GM21619 (cell line): ENCODE data around the gene POLDIP2.
A peak's percentile ranks its signal among the peaks of the same experiment; 100 is the strongest.

Experiments
- ATAC-seq: cut with Tn5 transposase; IDR thresholded peaks from one replicate; pipeline ENCODE4 v1.9.1; 2021; ENCODE audit not compliant: unreplicated experiment

The POLDIP2 gene

DNA sequence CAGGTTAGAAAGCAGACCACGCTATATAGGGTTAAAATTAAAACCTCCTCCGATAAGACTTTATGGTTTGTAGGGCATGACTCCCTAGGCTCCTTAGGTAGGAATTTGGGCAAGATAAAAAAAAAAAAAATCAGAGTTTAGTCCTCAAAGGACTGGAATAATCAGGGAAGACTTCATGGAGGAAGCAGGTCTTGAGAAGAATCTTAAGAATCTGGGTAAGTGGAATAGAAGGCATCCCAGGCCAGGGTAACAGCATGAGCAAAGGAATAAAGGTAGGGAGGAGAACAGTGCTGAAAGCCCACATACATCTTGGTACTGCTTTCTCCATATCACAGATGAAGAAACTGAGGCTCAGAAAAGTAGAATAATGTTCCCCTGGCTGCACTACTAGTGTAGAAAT is 33.2 kb upstream of the POLDIP2 start:
- ATAC-seq: no peak

- ATAC-seq: no peak
Measured at GRCh38 chr17:28390141-28390540, 32.8 kb upstream of the POLDIP2 start.

- ATAC-seq: no peak
Measured at GRCh38 chr17:28388106-28388505, 30.8 kb upstream of the POLDIP2 start.

DNA sequence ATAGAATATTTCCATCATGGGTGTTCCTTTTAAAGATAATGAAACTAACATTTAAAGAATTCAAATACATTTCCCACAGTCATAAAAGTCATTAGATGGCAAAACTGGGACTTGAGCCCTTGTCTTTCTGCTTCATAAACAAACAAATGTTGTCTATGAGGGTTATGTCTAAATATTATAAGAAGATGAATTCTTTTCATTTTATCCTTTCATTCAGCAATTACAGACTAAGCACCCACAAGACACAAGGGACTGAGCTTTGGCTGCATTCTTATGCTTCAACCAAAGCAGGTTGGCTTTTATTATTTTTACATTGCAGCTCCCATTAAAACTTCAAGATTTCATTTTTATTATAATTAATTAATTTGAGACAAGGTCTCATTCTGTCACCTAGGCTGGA is 29.1 kb upstream of the POLDIP2 start:
- ATAC-seq: no peak

GRCh38 chr17:28385406-28385805 is 28.1 kb upstream of the POLDIP2 start:
- ATAC-seq: no peak

DNA sequence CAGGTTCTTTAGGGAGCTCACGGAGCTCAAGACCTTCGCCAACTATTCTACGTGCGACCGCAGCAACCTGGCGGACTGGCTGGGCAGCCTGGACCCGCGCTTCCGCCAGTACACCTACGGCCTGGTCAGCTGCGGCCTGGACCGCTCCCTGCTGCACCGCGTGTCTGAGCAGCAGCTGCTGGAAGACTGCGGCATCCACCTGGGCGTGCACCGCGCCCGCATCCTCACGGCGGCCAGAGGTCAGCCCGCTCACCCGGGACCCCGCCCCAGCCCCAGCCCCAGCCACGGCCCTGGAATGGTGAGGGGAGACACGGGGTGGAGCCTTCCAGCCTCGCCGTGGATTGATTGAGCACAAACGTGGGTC is 27.7 kb upstream of the POLDIP2 start:
- no peak for ATAC-seq

DNA sequence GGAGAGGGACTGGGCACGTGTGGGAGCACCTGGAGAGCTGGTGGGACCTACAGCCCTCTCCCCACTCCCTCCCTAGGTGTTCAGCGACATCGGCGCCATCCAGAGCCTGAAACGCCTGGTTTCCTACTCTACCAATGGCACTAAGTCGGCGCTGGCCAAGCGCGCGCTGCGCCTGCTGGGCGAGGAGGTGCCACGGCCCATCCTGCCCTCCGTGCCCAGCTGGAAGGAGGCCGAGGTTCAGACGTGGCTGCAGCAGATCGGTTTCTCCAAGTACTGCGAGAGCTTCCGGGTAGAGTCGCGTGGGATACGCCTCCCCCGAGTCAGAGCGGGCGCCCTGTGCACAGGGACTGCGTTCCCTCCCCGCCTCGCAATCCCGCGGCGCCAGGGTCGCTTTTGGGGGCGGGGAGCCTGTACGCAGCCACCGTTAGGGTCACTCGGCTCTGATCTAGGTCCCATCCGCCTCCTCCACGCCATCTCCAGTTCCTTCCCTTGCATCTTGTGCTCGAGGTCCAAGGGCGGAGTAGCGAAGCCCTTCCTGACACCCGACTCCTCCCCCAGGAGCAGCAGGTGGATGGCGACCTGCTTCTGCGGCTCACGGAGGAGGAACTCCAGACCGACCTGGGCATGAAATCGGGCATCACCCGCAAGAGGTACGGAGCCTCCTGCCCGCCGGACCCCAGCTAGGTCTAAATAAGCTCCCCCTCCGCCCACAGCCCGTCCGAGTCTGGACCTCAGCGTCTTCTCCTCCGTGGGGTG is 27.1 kb upstream of the POLDIP2 start:
- peak; percentile 66 for ATAC-seq

DNA sequence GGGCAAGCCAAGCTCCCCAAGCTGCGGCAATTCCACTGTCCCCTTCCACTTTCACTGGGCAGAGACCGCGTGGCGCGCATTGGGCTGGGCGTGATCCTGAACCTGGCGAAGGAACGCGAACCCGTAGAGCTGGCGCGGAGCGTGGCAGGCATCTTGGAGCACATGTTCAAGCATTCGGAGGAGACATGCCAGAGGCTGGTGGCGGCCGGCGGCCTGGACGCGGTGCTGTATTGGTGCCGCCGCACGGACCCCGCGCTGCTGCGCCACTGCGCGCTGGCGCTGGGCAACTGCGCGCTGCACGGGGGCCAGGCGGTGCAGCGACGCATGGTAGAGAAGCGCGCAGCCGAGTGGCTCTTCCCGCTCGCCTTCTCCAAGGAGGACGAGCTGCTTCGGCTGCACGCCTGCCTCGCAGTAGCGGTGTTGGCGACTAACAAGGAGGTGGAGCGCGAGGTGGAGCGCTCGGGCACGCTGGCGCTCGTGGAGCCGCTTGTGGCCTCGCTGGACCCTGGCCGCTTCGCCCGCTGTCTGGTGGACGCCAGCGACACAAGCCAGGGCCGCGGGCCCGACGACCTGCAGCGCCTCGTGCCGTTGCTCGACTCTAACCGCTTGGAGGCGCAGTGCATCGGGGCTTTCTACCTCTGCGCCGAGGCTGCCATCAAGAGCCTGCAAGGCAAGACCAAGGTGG is 24.0 kb upstream of the POLDIP2 start:
- no peak for ATAC-seq

DNA sequence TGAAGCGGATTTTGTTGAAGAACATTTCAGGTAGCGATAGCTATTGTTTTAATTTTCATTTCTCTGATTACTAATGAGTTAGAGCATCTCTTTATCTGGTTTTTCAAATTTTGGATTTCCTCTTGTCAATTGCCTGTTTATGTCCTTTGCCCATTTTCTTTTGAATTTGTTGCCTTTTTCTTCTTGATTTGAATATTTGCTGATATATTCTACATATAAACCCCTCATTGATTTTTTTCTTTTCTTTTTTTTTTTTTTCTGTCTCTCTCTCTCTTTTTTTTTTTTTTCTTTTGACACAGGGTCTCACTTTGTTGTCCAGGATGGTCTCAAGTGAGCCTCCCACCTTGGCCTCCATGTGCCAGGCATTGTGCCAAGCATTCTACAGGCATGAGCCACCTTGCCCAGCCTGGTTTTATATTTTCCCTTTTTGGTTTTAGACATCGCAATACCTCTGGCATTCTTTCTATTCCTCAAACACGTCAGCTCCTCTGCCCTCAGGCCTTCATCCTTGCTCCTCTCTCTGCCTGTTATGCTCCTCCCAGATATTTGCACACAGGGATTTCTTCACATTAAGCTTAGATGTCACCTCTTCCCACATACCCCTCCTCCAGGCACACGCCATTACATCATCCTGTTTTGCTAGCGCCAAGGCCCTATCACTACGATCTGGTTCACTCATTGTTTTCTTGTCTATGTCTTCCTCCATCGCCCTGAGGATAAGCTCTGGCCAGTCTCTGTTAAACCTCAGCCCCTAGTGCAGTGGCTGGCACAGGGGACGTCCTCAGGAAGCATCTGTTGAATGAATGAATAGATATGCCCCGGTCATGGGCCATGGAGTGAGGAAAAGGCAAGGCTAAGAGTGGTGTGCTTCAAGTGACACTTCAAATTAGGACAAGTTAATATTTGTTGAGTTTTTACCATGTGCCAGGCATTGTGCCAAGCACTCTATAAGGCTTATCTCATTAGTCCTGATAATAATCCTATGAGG is 22.8 kb upstream of the POLDIP2 start:
- no peak for ATAC-seq

DNA sequence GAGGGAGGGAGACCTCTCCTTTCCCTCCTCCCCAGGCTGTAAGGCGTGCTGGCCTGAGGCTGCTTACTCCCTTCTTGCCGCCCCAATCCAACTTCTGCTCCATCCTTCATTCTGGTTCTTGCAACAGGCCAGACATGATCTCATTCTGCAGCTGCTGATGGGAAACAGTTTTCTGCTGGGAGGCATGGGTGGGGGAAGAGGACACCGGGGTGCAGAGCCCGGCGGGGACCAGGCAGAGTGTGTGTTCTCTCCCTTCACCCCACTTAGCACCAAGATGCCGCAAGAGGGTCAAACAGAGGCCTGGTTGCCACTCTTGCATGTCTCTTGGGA is 15.6 kb upstream of the POLDIP2 start:
- no peak for ATAC-seq

DNA sequence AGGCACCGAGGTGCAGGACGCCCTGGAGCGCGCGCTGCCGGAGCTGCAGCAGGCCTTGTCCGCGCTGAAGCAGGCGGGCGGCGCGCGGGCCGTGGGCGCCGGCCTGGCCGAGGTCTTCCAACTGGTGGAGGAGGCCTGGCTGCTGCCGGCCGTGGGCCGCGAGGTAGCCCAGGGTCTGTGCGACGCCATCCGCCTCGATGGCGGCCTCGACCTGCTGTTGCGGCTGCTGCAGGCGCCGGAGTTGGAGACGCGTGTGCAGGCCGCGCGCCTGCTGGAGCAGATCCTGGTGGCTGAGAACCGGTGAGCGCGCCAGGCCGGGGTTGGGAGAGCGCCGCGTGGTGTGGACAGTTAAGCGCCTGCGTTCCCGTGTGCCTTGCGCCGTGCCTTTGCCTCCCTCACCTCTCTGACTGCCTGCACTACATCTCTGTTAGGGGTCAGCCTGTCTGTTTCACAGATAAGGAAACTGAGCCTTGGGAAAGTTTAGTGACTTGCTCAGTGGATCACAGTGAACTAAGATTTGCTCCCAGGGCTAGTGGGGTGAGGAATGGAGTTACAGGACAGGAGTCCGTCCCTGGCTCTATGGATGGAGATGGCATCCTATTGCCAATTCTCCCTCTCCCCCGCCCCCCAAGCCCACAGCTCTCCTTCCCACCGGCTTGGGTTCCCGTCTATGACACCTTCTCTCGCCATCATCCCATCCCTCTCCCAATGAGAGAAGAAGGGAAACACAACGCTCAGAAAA is 15.0 kb upstream of the POLDIP2 start:
- ATAC-seq: peak; percentile 8

DNA sequence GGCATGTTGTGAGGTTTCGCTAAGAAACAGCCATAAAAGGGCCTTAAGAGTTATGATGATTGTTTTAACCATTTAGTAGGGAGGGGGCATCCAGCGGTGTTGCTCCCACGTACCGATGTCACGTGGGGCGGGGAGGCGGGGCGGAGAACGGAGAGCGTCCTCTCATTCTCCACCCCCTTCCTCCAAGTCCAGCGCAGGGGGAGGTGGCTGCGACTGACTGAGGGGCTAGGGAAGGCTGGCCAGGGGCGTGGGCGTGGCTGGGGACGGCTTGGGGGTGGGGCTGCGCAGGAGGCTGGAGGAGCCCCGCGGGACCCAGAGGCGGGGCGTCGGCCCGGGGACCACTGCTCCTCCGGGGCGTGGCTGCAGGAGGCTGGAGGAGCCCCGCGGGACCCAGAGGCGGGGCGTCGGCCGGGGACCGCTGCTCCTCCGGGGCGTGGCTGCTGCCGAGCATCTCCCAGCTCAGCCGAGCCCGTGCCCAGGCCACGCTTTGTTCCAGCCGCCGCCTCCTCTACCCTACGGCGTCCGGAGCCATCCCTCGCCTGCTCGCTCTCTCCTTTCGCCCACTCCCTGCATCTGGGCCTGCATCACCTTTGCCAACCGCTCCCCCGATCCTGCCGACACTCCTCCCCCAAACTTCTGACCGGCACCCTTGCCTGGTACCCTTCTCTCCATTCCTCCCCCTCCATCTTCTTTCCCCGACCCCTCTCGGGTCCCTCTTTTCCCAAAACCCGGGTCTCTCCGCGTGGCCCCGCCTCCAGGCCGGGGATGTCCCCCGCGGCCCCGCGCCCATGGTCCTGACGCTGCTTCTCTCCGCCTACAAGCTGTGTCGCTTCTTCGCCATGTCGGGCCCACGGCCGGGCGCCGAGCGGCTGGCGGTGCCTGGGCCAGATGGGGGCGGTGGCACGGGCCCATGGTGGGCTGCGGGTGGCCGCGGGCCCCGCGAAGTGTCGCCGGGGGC is 14.2 kb upstream of the POLDIP2 start, which contains the start of gene SARM1:
SARM1 (plus strand) TSS at position 450 of the 958 bp plus-strand sequence; CDS start at position 789, 339 bp downstream.
- ATAC-seq: peak; percentile 65

DNA sequence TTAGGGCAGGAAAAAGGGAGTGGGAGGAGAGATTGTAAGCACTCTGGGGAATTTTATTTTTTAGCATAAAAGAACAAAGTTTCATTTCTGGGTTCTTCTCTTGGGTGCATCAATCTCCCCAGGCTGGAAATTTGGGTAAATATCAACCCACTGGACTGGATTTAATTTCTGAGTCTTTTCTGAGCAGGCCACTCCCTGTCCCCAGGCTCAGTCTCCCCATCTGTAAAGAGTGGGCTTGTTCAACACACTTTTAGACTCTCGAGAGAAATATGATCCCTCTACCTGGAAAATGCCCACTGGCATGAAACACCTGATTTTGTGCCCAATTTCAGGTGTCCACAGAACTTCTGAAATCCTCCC is 13.4 kb upstream of the POLDIP2 start:
- ATAC-seq: no peak

- ATAC-seq: no peak
Measured at GRCh38 chr17:28370035-28370743, 12.9 kb upstream of the POLDIP2 start, which contains the start of gene VTN. Gene VTN (minus strand): TSS chr17:28370307. CDS start chr17:28370203, 104 bp downstream.

- no peak for ATAC-seq
Measured at GRCh38 chr17:28369684-28370034, 12.3 kb upstream of the POLDIP2 start.

GRCh38 chr17:28368915-28369683 is 11.8 kb upstream of the POLDIP2 start:
- no peak for ATAC-seq

GRCh38 chr17:28368306-28368831 is 11.0 kb upstream of the POLDIP2 start:
- ATAC-seq: no peak

DNA sequence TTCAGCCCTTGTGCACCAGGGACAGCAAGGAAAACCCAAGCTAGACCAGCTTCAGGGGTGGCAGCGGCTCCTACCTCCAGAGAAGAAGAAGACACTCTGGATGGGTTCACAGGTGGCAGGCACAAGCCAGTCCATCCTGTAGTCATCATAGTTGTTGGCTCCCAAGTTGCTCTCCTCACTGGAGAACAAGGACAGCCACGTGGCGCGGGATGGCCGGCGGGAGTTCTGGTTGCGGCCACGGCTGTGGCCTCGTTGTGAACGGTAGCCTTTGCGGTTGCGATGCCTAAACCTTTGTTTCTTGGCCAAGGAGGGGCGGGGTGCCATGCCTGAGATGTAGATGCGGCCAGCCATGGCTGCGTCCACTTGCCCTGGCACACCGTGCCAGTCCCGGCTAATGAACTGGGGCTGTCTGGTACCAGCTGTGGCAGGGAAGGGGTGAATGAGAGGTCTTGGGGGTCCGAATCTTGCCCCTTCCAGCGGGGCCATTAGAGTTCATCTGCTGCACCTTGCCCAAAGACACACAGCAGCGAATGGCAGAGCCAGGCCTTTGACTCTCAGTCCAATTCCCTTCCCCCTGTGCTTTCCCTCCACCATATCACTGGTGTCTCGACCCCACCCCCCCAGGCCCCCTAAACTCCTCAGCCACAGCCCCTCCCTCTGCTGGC is 10.4 kb upstream of the POLDIP2 start:
- ATAC-seq: no peak
